ENCODE measurements around the gene C19orf73. TPM values are rescaled to one million over a fixed set of nuclear protein-coding genes. Genes with fewer than 3 reads are reported as not detected.

The C19orf73 gene
- total RNA-seq, 1 donor from 2014 or later: 0.40 TPM

Other genes with a start within 250 kb of the C19orf73 start
- 21.6 and 63.9 TPM in 2 replicates for gene PPP1R15A, start 246.7 kb downstream of the C19orf73 start, total RNA-seq
- gene TULP2, start 220.4 kb downstream of the C19orf73 start, total RNA-seq: under 0.01 TPM in 2 replicates
- gene NUCB1, start 218.8 kb downstream of the C19orf73 start, total RNA-seq: 118 and 160 TPM in 2 replicates
- under 0.01 TPM in 1 of 2 replicates, not detected in the other for gene DHDH, start 185.4 kb downstream of the C19orf73 start, total RNA-seq
- gene BAX, start 164.3 kb downstream of the C19orf73 start, total RNA-seq: 96.8 and 101 TPM in 2 replicates
- gene FTL, start 153.8 kb downstream of the C19orf73 start, total RNA-seq: 928 and 942 TPM in 2 replicates
- gene GYS1, start 125.8 kb downstream of the C19orf73 start, total RNA-seq: 11.1 and 14.8 TPM in 2 replicates
- gene RUVBL2, start 125.3 kb downstream of the C19orf73 start, total RNA-seq: 113 and 138 TPM in 2 replicates
- not detected in 2 replicates for gene LHB, start 102.1 kb downstream of the C19orf73 start, total RNA-seq
- gene CGB3, start 94.8 kb downstream of the C19orf73 start, total RNA-seq: not detected in 2 replicates
- gene CGB2, start 87.3 kb downstream of the C19orf73 start, total RNA-seq: not detected in 2 replicates
- not detected in 2 replicates for gene CGB1, start 82.2 kb downstream of the C19orf73 start, total RNA-seq
- gene CGB5, start 75.3 kb downstream of the C19orf73 start, total RNA-seq: not detected in 2 replicates
- gene CGB8, start 70.0 kb downstream of the C19orf73 start, total RNA-seq: not detected in 2 replicates
- 0.22 TPM in 1 of 2 replicates, not detected in the other for gene CGB7, start 61.4 kb downstream of the C19orf73 start, total RNA-seq
- not detected in 2 replicates for gene NTF4, start 54.3 kb downstream of the C19orf73 start, total RNA-seq
- not detected in 2 replicates for gene KCNA7, start 46.4 kb downstream of the C19orf73 start, total RNA-seq
- 132 and 137 TPM in 2 replicates for gene SNRNP70, start 33.7 kb downstream of the C19orf73 start, total RNA-seq
- 1.6 and 2.2 TPM in 2 replicates for gene LIN7B, start 4.8 kb downstream of the C19orf73 start, total RNA-seq
- gene PPFIA3, start 401 bp upstream of the C19orf73 start, total RNA-seq: 1.6 and 2.8 TPM in 2 replicates
- gene HRC, start 36.3 kb upstream of the C19orf73 start, total RNA-seq: not detected in 2 replicates
- gene TRPM4, start 38.6 kb upstream of the C19orf73 start, total RNA-seq: 9.5 and 10.7 TPM in 2 replicates
- gene SLC6A16, start 206.0 kb upstream of the C19orf73 start, total RNA-seq: 0.20 and 0.22 TPM in 2 replicates
- gene CD37, start 216.3 kb upstream of the C19orf73 start, total RNA-seq: not detected in 2 replicates
- 51.4 and 57.1 TPM in 2 replicates for gene TEAD2, start 243.3 kb upstream of the C19orf73 start, total RNA-seq
- gene DKKL1, start 244.7 kb upstream of the C19orf73 start, total RNA-seq: 0.22 and 0.40 TPM in 2 replicates